Ishikawa (cell line): ENCODE data around the gene SARDH.

ENCODE experiments used
- CEBPB ChIP-seq: IDR thresholded peaks from 2 replicates; pipeline ENCODE4 v1.6.1; 2012
- CREB1 ChIP-seq: IDR thresholded peaks from 2 replicates; pipeline ENCODE4 v1.6.1; 2012; ENCODE audit warnings: low read depth
- EGR1 ChIP-seq: IDR thresholded peaks from 2 replicates; pipeline ENCODE4 v1.6.1; 2012
- EP300 ChIP-seq: IDR thresholded peaks from 2 replicates; pipeline ENCODE4 v1.6.1; 2012; ENCODE audit warnings: borderline replicate concordance
- FOXM1 ChIP-seq: IDR thresholded peaks from 2 replicates; pipeline ENCODE4 v1.6.1; 2012; ENCODE audit warnings: low read depth, borderline replicate concordance
- MAX ChIP-seq: IDR thresholded peaks from 2 replicates; pipeline ENCODE4 v1.6.1; 2012
- NFIC ChIP-seq: IDR thresholded peaks from 2 replicates; pipeline ENCODE4 v1.6.1; 2012
- RAD21 ChIP-seq: IDR thresholded peaks from 2 replicates; pipeline ENCODE4 v1.6.1; 2012; ENCODE audit warnings: low read depth
- REST ChIP-seq: IDR thresholded peaks from 2 replicates; pipeline ENCODE4 v1.6.1; 2012; ENCODE audit warnings: low read depth, mild to moderate bottlenecking
- TAF1 ChIP-seq: IDR thresholded peaks from 2 replicates; pipeline ENCODE4 v1.6.1; 2012; ENCODE audit warnings: low read depth, mild to moderate bottlenecking
- TCF12 ChIP-seq: IDR thresholded peaks from 2 replicates; pipeline ENCODE4 v1.6.1; 2012; ENCODE audit warnings: low read depth
- TEAD4 ChIP-seq: IDR thresholded peaks from 2 replicates; pipeline ENCODE4 v1.6.1; 2012
- USF1 ChIP-seq: IDR thresholded peaks from 2 replicates; pipeline ENCODE4 v1.6.1; 2012
- YY1 ChIP-seq: IDR thresholded peaks from 2 replicates; pipeline ENCODE4 v1.6.1; 2012; ENCODE audit warnings: low read depth
- ZBTB7A ChIP-seq: IDR thresholded peaks from 2 replicates; pipeline ENCODE4 v1.6.1; 2012; ENCODE audit warnings: low read depth

The SARDH gene

GRCh38 chr9:133767625-133768024, 29.5 kb upstream of the SARDH start:
- TF ChIP-seq EP300 (no peak), RAD21 (no peak), USF1 (no peak), ZBTB7A (no peak), MAX (no peak), REST (no peak), EGR1 (no peak), NFIC (no peak), CEBPB (no peak), TCF12 (no peak)

- TF ChIP-seq TEAD4 (no peak), CEBPB (no peak), FOXM1 (no peak), YY1 (no peak), ZBTB7A (no peak), TAF1 (no peak), TCF12 (no peak), USF1 (no peak), MAX (no peak), NFIC (no peak), RAD21 (no peak)
These were observed 28.9 kb upstream of the SARDH start for GRCh38 chr9:133767008-133767407.

- TF ChIP-seq YY1 (no peak), TAF1 (no peak), FOXM1 (no peak), TEAD4 (no peak), MAX (no peak), EGR1 (no peak), ZBTB7A (no peak), EP300 (no peak), USF1 (no peak), REST (no peak), NFIC (no peak), TCF12 (no peak), RAD21 (no peak), CEBPB (no peak), CREB1 (no peak)
These were observed 25.4 kb upstream of the SARDH start for GRCh38 chr9:133763272-133764183.

- TF ChIP-seq YY1 (no peak), RAD21 (no peak), FOXM1 (no peak)
These were observed 24.5 kb upstream of the SARDH start for GRCh38 chr9:133762488-133763271.

- no peak for TF ChIP-seq REST
- no peak for TF ChIP-seq RAD21
- TF ChIP-seq EGR1, result no peak
- no peak for TF ChIP-seq FOXM1
- TF ChIP-seq NFIC, result no peak
These were observed 23.6 kb upstream of the SARDH start for GRCh38 chr9:133761641-133762248.
